Natural killer cell (primary cell): ENCODE measurements around the gene NFKBIE. TPM values are rescaled to one million over a fixed set of nuclear protein-coding genes. Genes with fewer than 3 reads are reported as not detected.
A peak's percentile ranks its signal among the peaks of the same experiment; 100 is the strongest.

Experiments
- ATAC-seq, 3 donors: fragments of 150-1000 bp in 2 of 3; fragments of 200-7000 bp in 1 of 3; cut with Tn5 transposase; 1 replicate in 1 of 3; 2 replicates in 2 of 3; pipeline ENCODE4 v1.10.0; 2021; ENCODE audit warnings: mild to moderate bottlenecking in 2 of 3, moderate library complexity in 2 of 3
- DNase-seq, 2 donors: peaks; one replicate each; pipeline versions ENCODE4 v3.0.0 to v3.0.0-alpha.2; 2013 to 2021; ENCODE audit warnings: mixed read lengths in 1 of 2
- H3K27ac ChIP-seq: one replicate; pipeline ENCODE4 v1.5.1; 2013; ENCODE audit warnings: mild to moderate bottlenecking, low read length
- H3K27me3 ChIP-seq: one replicate; pipeline ENCODE4 v1.6.1; 2013; ENCODE audit warnings: low read length; ENCODE audit not compliant: control insufficient read depth, insufficient read depth
- H3K36me3 ChIP-seq: one replicate; pipeline ENCODE4 v1.6.1; 2013; ENCODE audit warnings: low read length; ENCODE audit not compliant: control insufficient read depth, insufficient read depth
- H3K4me1 ChIP-seq: one replicate; pipeline ENCODE4 v1.6.1; 2013; ENCODE audit warnings: low read length; ENCODE audit not compliant: control insufficient read depth, insufficient read depth
- H3K4me3 ChIP-seq: one replicate; pipeline ENCODE4 v1.5.1; 2013; ENCODE audit warnings: low read length
- H3K9me3 ChIP-seq: one replicate; pipeline ENCODE4 v1.6.1; 2013; ENCODE audit warnings: low read length; ENCODE audit not compliant: control insufficient read depth, insufficient read depth
- H3K27ac Mint-ChIP-seq, 2 donors: one replicate each; pipeline ENCODE4 v1.8.0; 2022; ENCODE audit warnings: mild to moderate bottlenecking in 2 of 2, mixed read lengths in 2 of 2, moderate library complexity in 1 of 2
- H3K27me3 Mint-ChIP-seq, 2 donors: one replicate each; pipeline ENCODE4 v1.8.0; 2022; ENCODE audit warnings: low read depth in 2 of 2, mixed read lengths in 2 of 2
- H3K36me3 Mint-ChIP-seq: one replicate; pipeline ENCODE4 v1.8.0; 2022; ENCODE audit warnings: mixed read lengths
- H3K4me1 Mint-ChIP-seq, 2 donors: one replicate each; pipeline ENCODE4 v1.8.0; 2022; ENCODE audit warnings: mixed read lengths in 2 of 2
- H3K4me3 Mint-ChIP-seq: one replicate; pipeline ENCODE4 v1.8.0; 2022; ENCODE audit warnings: mild to moderate bottlenecking, moderate library complexity, mixed read lengths
- H3K9me3 Mint-ChIP-seq, 2 donors: one replicate each; pipeline ENCODE4 v1.8.0; 2022; ENCODE audit warnings: mixed read lengths in 2 of 2
- WGBS: methylation state at CpG from one replicate; pipeline ENCODE4 v1.1.7; 2013; ENCODE audit warnings: missing lambda C conversion rate; ENCODE audit not compliant: insufficient coverage; 5-methylcytosine and 5-hydroxymethylcytosine counted together
- intact Hi-C: fragments of 100-400 bp; cut with micrococcal nuclease; formaldehyde crosslinking; loops from one replicate; pipeline ENCODE4 v1.14.2; 2022
- total RNA-seq, 4 donors: library from RNA; stranded (reverse); fragments of 120-200 nt in 1 of 4; gene quantifications; one replicate each; pipeline versions ENCODE4 v1.2.3 to v1.2.4, GENCODE V29; 2013 to 2022
- TF ChIP-seq, protein P1 (sequence below): fragments of 200-600 bp; IDR thresholded peaks from one replicate; pipeline ENCODE4 v1.8.0; 2022; ENCODE audit warnings: antibody characterized with exemption

Gene NFKBIE
- total RNA-seq, 3 donors from 2014 or later (not counting 1 experiment from before 2014, with no cell fraction given), result 44.9 to 61.5 (median 56.4) TPM

- Histone ChIP-seq H3K27me3 (no peaks in the 10 kb centered on the region), H3K27ac (peak overlapping the region; percentile 98), H3K4me3 (peak overlapping the region; percentile 97), H3K9me3 (no peaks in the 10 kb centered on the region), H3K36me3 (peaks cover 25% of the 10 kb centered on the region), H3K4me1 (peaks cover 23% of the 10 kb centered on the region)
- ATAC-seq (peak; percentile 24 to 45 (median 31)), DNase-seq (peak; percentile 80 to 88)
- H3K27me3 Mint-ChIP-seq, result no peaks in the 10 kb centered on the region
- no peaks in the 10 kb centered on the region for H3K9me3 Mint-ChIP-seq
- 1% methylated on average over 62 of the region's 62 CpGs for WGBS
- H3K4me3 Mint-ChIP-seq, result peak overlapping the region; percentile 100
- H3K36me3 Mint-ChIP-seq, result peaks cover 18% of the 10 kb centered on the region
- intact Hi-C loops, result loop anchor here (5.0 kb wide), 1 partner anchor 1074 kb away; the partner anchor contains the start of gene SRF
- peaks cover 38 to 46% of the 10 kb centered on the region in 2 donors for H3K4me1 Mint-ChIP-seq
- TF ChIP-seq, protein P1, sequence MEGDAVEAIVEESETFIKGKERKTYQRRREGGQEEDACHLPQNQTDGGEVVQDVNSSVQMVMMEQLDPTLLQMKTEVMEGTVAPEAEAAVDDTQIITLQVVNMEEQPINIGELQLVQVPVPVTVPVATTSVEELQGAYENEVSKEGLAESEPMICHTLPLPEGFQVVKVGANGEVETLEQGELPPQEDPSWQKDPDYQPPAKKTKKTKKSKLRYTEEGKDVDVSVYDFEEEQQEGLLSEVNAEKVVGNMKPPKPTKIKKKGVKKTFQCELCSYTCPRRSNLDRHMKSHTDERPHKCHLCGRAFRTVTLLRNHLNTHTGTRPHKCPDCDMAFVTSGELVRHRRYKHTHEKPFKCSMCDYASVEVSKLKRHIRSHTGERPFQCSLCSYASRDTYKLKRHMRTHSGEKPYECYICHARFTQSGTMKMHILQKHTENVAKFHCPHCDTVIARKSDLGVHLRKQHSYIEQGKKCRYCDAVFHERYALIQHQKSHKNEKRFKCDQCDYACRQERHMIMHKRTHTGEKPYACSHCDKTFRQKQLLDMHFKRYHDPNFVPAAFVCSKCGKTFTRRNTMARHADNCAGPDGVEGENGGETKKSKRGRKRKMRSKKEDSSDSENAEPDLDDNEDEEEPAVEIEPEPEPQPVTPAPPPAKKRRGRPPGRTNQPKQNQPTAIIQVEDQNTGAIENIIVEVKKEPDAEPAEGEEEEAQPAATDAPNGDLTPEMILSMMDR, result no peak
- peak overlapping the region; percentile 99 for H3K27ac Mint-ChIP-seq
Measured at GRCh38 chr6:44245912-44246662, 19.3 kb downstream of the NFKBIE start.

- Histone ChIP-seq H3K4me1 (peaks cover 23% of the 10 kb centered on the region), H3K9me3 (no peaks in the 10 kb centered on the region), H3K27ac (peak overlapping the region; percentile 98), H3K36me3 (peaks cover 18% of the 10 kb centered on the region), H3K4me3 (peak overlapping the region; percentile 97), H3K27me3 (no peaks in the 10 kb centered on the region)
- TF ChIP-seq, protein P1, result no peak
- H3K27me3 Mint-ChIP-seq, result no peaks in the 10 kb centered on the region
- WGBS, result 86% methylated on average over 9 of the region's 12 CpGs
- peak in 1 of 2 donors; percentile 15 for DNase-seq
- peak overlapping the region; percentile 100 for H3K4me3 Mint-ChIP-seq
- H3K4me1 Mint-ChIP-seq, result peaks cover 38 to 46% of the 10 kb centered on the region in 2 donors
- peak overlapping the region; percentile 99 for H3K27ac Mint-ChIP-seq
- peaks cover 18% of the 10 kb centered on the region for H3K36me3 Mint-ChIP-seq
- intact Hi-C loops, result loop anchor here (5.0 kb wide), 1 partner anchor 1073 kb away; the partner anchor contains the start of gene SRF
- no peak for ATAC-seq
- no peaks in the 10 kb centered on the region for H3K9me3 Mint-ChIP-seq
Measured at GRCh38 chr6:44245391-44245911, 19.9 kb downstream of the NFKBIE start.

GRCh38 chr6:44243345-44243744, 22.0 kb downstream of the NFKBIE start:
- TF ChIP-seq, protein P1, result no peak
- Histone ChIP-seq H3K4me1 (peaks cover 16% of the 10 kb centered on the region), H3K9me3 (no peaks in the 10 kb centered on the region), H3K4me3 (no peak overlapping the region), H3K27me3 (no peaks in the 10 kb centered on the region), H3K27ac (no peak overlapping the region), H3K36me3 (no peaks in the 10 kb centered on the region)
- intact Hi-C loops, result no loop called here
- no peaks in the 10 kb centered on the region for H3K27me3 Mint-ChIP-seq
- peaks cover 23 to 32% of the 10 kb centered on the region in 2 donors for H3K4me1 Mint-ChIP-seq
- H3K27ac Mint-ChIP-seq, result no peak overlapping the region
- over 99% methylated on average over 7 of the region's 7 CpGs for WGBS
- DNase-seq (no peak), ATAC-seq (no peak)
- no peak overlapping the region for H3K4me3 Mint-ChIP-seq
- H3K9me3 Mint-ChIP-seq, result no peaks in the 10 kb centered on the region
- H3K36me3 Mint-ChIP-seq, result peaks cover 1% of the 10 kb centered on the region
